Thoracic aorta (tissue), 2 donors: ENCODE measurements around the gene USP36. TPM values are rescaled to one million over a fixed set of nuclear protein-coding genes. Genes with fewer than 3 reads are reported as not detected.

Experiments
- ATAC-seq: fragments of 150-250 bp; one replicate; pipeline ENCODE4 v1.8.0; 2017; ENCODE audit warnings: low read depth; ENCODE audit not compliant: insufficient number of reproducible peaks, low FRiP score
- DNase-seq: peaks from one replicate; pipeline ENCODE4 v3.0.0-alpha.2; 2020; ENCODE audit warnings: low spot score
- H3K27ac ChIP-seq, 2 donors: fragments of 200-600 bp; sonication (generic); 1 replicate in 1 of 2; 2 replicates in 1 of 2; pipeline ENCODE4 v1.5.1; 2016; ENCODE audit warnings: mild to moderate bottlenecking in 2 of 2, moderate library complexity in 2 of 2
- H3K27me3 ChIP-seq: fragments of 200-600 bp; sonication (generic); replicated peaks from 2 replicates; pipeline ENCODE4 v1.6.0; 2016; ENCODE audit warnings: mild to moderate bottlenecking; ENCODE audit not compliant: insufficient read depth
- H3K36me3 ChIP-seq: fragments of 200-600 bp; sonication (generic); one replicate; pipeline ENCODE4 v1.5.1; 2016
- H3K4me1 ChIP-seq, 2 donors: fragments of 200-600 bp; sonication (generic); 1 replicate in 1 of 2; 2 replicates in 1 of 2; pipeline versions ENCODE4 v1.5.1 to v1.6.0; 2016; ENCODE audit warnings: low read depth in 2 of 2, mild to moderate bottlenecking in 1 of 2; ENCODE audit not compliant: control insufficient read depth in 1 of 2
- H3K4me3 ChIP-seq: fragments of 200-600 bp; sonication (generic); 2 replicates; pipeline ENCODE4 v1.5.1; 2016; ENCODE audit warnings: mild to moderate bottlenecking
- H3K9me3 ChIP-seq: fragments of 200-600 bp; sonication (generic); 2 replicates; pipeline ENCODE4 v1.5.1; 2016
- CTCF ChIP-seq: fragments of 200-600 bp; sonication (generic); IDR thresholded peaks from one replicate; pipeline ENCODE4 v1.5.1; 2019; ENCODE audit warnings: antibody characterized with exemption
- total RNA-seq, 2 donors: library from RNA; depleted of rRNA; stranded (reverse); fragments of >200 nt; gene quantifications; one replicate each; pipeline versions ENCODE4 v1.1.0 to v1.2.3, GENCODE V29; 2016

Gene USP36
- total RNA-seq, 2 donors from 2014 or later = 40.3 to 95.9 TPM

GRCh38 chr17:78746949-78747269, 93.7 kb downstream of the USP36 start:
- no peak overlapping the region for H3K27ac ChIP-seq
- no peak for ATAC-seq
- no peak for TF ChIP-seq CTCF
- H3K4me3 ChIP-seq = no peak overlapping the region
- H3K9me3 ChIP-seq = no peaks in the 10 kb centered on the region
- H3K36me3 ChIP-seq = no peaks in the 10 kb centered on the region
- no peaks in the 10 kb centered on the region for H3K27me3 ChIP-seq
- peaks cover 7 to 15% of the 10 kb centered on the region in 2 donors for H3K4me1 ChIP-seq
- no peak for DNase-seq

GRCh38 chr17:78746263-78746948, 94.2 kb downstream of the USP36 start:
- DNase-seq (no peak), ATAC-seq (no peak)
- H3K27me3 ChIP-seq = no peaks in the 10 kb centered on the region
- H3K36me3 ChIP-seq = no peaks in the 10 kb centered on the region
- peaks cover 7 to 15% of the 10 kb centered on the region in 2 donors for H3K4me1 ChIP-seq
- no peak overlapping the region for H3K4me3 ChIP-seq
- no peak for TF ChIP-seq CTCF
- H3K27ac ChIP-seq = no peak overlapping the region
- H3K9me3 ChIP-seq = no peaks in the 10 kb centered on the region

Other genes with a start within 250 kb of the USP36 start
- 10 to 100 TPM; 79.2 to 79.4 TPM for gene CYTH1, start 58.5 kb downstream of the USP36 start, total RNA-seq
- gene CEP295NL, start 62.4 kb upstream of the USP36 start, total RNA-seq = 10 to 100 TPM in 1 of 2 donors, 1 to 10 TPM in 1; 6.8 to 13.0 TPM
- 100 to 1,000 TPM; 475 to 619 TPM for gene TIMP2, start 84.6 kb upstream of the USP36 start, total RNA-seq
- 100 to 1,000 TPM; 205 to 308 TPM for gene LGALS3BP, start 139.1 kb upstream of the USP36 start, total RNA-seq
- gene CANT1, start 168.9 kb upstream of the USP36 start, total RNA-seq = 10 to 100 TPM; 21.4 to 41.0 TPM
- 100 to 1,000 TPM; 445 to 518 TPM for gene C1QTNF1, start 183.4 kb upstream of the USP36 start, total RNA-seq
- gene ENGASE, start 234.0 kb upstream of the USP36 start, total RNA-seq = 10 to 100 TPM; 50.0 to 75.9 TPM